ENCODE results near the gene OSBPL10.

- TF ChIP-seq CTCF (IDR thresholded peaks at IDR 0.05) (no peak), EZH2 (IDR thresholded peaks at IDR 0.05; ENCODE audit: borderline replicate concordance, insufficient read depth, low read depth, low read length, poor library complexity, severe bottlenecking) (no peak)
Measured at GRCh38 chr3:31946484-31947081, 34.5 kb downstream of the OSBPL10 start.

Data from B cell (primary cell).